Middle frontal gyrus (tissue), 1 donor: ENCODE data around the gene PDF.
A peak's percentile ranks its signal among the peaks of the same experiment; 100 is the strongest.

Source experiments
- DNase-seq: peaks from one replicate; pipeline ENCODE4 v3.0.0-alpha.2; 2015; ENCODE audit warnings: low spot score; ENCODE audit errors: extremely low spot score

Gene PDF

DNA sequence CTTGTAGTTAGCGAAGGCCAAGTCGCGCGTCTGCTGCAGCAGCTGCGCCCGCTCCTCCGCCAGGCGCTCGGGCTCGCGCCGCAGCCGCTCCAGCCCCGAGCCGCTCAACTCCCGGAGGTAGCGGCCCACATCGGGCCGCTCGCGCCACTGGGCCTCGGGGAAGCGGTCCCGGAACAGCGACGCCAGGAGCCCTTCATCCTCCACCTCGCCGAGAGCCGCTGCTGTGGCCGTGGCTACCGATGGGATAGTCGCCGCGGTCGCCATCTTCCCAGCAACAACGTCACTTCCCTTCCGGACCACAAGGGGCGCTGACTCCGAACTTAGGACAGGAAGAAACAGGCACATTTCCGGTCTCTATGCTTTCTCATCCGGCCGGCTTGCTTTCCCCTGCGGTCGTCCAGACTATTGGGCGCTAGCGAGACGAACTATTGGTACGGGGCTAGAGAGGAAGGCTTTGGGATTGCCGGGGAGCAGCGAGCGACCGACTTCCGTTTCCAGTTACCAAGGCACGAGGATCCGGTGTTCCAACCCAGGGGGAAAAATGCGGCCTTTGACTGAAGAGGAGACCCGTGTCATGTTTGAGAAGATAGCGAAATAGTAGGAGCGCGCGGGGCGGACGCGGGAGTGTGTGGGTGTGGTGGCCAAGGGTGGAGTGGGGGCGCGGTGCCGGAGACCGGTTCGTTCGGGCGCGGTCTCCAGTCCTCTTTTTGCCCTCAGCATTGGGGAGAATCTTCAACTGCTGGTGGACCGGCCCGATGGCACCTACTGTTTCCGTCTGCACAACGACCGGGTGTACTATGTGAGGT is 9.1 kb upstream of the PDF start, which contains the start of the genes COG8 and NIP7:
TSS of gene COG8 (minus strand) at position 276 of the 806 bp plus-strand sequence. CDS start at position 264, 12 bp downstream.
TSS of gene NIP7 (plus strand) at position 484 of the 806 bp plus-strand sequence. CDS start at position 542, 58 bp downstream.
- DNase-seq, result peak; percentile 97

DNA sequence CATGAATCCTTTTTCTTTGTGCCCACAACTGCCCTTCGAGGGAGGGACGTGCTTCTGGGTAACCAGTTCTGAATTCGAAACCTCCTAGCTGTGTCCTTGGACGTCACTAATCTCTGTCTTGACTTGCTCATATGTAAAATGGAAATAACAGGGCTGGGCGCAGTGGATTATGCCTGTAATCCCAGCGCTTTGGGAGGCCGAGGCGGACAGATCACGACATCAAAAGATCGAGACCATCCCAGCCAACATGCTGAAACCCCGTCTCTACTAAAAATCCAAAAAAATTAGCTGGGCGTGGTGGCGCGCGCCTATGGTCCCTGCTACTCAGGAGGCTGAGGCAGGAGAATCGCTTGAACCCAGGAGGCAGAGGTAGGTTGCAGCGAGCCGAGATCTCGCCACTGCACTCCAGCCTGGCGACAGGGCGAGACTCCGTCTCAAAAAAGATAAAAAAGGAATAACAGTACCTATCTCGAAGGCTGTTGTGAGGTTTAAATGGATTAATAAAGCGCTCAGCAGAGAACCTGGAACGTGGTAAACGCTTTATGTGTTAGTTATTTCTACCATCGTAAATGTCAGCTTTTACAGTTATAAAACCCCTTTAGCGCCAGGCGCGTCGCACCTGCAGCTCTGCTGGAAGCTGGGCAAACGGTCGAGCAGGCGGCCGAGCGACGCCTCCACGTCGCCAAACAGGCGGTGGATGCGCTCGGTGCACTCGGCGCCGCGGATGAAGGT is 8.3 kb upstream of the PDF start:
- DNase-seq, result no peak

DNA sequence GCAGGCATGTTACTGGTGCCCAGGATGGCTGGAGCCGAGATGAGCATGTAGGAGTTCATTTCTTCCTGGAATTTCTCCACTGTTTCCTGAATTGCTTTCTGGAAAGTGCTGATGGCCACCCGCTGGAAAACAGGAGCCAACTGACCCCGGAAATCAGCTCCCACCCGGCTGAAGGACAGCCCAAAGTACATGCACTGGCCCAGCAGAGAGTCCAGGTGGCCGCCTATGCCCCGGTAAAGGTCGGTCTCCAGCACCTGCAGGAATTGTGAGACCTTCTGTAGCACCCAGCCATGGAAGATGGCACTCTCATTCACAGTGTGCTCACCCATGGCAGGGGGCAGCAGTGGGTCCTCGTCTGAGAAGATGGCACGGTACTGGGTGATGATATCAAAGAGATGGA is 4.3 kb upstream of the PDF start:
- no peak for DNase-seq

GRCh38 chr16:69329369-69330285 is 761 bp downstream of the PDF start:
- no peak for DNase-seq

- no peak for DNase-seq
Measured at GRCh38 chr16:69328854-69329316, 1.5 kb downstream of the PDF start.

DNA sequence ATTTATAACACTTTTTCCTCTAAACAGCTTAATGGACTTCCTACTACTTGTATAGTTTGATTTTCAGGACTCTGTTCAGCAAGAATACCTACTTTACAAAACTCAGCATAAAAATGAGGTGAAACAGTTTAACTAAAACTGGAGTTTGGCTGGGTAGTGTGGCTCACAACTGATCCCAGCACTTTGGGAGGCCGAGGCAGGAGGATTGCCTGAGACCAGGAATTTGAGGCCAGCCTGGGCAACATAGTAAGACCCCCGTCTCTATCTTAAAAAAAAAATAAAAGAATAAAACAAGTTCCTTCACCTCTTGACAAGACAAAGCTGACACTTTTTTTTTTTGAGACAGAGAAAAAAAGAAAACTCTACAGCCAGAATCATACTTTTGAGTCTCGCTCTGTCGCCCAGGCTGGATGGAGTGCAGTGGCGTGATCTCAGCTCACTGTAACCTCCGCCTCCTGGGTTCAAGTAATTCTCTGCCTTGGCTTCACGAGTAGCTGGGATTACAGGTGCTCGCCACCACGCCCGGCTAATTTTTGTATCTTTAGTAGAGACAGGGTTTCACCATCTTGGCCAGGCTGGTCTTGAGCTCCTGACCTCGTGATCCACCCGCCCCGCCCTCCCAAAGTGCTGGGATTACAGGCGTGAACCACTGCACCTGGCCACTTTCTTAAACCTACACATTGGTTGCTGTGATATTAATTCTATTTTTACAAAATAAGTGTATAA is 2.6 kb downstream of the PDF start:
- no peak for DNase-seq

DNA sequence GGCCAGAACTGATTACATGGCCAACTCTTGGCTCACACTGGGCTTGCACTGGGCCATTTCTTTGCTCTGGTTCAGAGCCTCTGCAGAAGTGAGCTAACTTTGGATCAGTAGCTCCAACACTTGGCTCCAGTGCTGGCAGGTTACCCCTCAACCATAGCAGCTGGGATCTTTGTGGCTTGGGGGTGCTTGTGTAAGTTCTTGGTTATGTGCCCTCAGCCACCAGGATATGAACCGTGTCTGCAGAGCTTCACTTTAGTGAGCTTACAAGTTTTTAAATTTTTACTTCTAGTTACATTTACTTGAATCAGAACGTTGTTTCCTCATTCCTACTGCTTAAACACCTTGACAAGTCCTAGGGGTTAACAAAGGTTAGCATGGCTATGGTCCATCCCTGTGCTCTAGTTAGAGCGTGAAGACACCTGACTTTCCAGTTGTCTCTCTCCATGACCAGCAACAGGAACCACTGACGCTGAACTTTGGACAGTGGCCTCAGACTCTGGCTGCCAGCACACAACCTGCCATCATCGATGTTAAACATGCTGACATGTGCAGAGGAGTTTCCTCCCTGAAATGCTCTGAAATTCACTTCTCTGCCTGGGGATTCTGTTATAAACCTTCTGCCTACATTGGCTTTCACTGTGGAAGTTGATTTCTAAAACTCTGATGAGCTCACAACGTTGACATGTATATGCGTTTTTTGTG is 4.1 kb downstream of the PDF start:
- no peak for DNase-seq

DNA sequence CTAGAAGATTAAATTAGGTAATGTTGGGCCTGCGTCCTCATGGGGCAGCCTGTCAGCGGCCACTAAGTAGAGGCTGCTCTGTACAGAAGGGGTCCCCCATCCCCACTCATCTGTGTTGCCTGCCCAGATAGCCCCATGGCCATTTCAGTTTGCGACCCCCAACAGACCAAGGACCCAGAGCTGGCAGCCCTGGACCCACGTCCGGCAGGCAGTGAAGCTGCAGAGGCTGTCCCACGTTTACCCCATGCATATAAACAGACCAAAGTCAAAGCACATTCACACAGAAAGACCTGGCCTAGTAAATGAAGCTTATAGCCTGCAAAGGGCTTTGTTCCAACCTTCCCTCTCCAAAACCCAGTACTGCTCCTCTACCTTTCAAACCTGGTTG is 4.6 kb downstream of the PDF start:
- no peak for DNase-seq

DNA sequence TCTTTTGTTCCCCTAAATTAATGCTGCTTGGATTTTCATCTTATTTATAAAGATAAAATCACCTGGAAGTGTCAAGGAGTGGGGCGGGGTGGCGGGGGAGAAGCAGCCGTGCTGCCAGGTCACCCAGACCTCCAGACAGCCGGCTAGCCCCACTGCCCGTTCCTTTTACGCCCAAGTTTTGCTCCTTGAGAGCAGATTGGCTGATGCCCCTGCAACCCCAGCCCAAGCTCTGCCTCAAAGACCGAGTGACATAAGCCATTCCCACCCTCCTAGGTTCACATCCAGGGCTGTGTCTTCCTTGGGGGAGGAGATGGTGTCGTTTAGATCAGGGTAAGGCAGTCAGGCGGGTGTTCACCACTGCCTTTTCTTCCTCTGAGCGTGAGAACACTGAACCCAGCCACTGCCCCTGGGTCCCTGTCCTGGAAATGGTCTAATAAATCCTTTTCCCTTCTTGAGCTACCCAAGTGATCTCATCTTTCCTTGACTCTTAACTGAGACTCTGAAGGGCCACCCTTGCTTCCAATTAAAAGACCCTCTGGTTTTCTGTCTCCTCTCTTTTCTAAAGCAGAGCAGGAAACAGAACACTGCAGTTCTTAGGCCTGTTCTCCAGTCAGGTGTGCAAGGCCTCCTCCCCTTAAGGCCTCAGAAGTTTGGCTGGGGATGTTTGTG is 5.7 kb downstream of the PDF start:
- no peak for DNase-seq

DNA sequence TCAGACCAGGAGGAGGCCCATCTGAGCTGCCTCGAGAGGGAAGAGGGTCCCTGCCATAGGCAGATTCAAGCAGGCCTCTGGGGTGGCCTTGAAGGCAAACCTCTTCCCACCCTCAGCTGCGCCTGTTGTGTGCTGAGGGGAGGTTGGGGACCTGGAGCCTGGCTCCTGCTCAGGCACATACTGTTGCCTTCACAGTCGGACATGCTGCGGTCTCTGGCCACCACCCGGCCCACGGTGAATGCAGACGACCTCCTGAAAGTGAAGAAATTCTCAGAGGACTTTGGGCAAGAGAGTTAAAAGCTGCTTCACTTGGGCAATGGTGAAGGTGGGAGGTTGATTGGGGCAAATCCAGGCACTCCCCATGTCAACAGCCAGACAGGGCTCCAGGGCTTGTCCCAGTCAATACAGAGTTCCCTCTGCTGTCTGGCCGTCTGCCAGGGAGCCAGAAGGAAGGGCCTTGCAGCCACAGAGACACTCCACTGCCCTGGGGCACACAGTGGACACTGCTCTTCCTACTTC is 6.3 kb downstream of the PDF start:
- DNase-seq, result no peak

DNA sequence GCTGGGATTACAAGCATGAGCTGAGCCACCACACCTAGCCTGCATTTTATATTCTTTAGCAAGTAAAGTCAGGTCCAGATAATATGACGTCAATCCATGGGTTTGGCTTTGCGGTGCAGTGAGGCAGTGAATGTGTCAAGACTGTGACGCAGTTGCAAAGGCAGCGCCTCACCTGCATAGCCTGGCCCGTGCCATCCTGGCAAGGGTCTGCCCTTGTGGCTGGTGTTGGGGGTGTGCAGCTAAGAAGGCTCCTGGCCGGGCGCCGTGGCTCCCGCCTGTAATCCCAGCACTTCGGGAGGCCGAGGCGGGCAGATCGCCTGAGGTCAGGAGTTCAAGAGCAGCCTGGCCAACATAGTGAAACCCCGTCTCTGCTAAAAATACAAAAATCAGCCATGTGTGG is 7.0 kb downstream of the PDF start:
- no peak for DNase-seq

DNA sequence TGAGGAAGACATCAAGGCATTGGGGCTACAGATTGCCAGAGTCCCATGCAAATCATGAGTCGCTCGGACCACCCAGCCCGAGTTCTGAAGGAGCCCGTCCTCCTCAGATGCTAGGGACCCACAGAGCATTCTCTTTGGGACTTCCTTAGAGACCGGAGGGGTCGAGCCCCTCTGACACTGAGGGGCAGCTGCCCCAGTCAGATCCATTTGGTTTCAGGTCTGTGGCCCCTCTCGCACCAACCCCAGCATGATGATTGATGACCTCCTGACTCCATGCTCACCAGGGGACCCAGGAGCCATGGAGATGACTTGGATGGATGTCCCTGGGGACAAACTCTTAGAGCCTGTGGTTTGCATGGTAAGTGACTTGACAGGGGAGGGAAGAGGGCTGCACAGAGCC is 8.0 kb downstream of the PDF start:
- DNase-seq, result no peak

GRCh38 chr16:69321080-69321479 is 9.3 kb downstream of the PDF start:
- DNase-seq, result no peak

GRCh38 chr16:69320740-69321073 is 9.7 kb downstream of the PDF start:
- DNase-seq, result no peak

- no peak for DNase-seq
Measured at GRCh38 chr16:69319826-69320739, 10.3 kb downstream of the PDF start.

GRCh38 chr16:69319381-69319780 is 11.0 kb downstream of the PDF start:
- no peak for DNase-seq

DNA sequence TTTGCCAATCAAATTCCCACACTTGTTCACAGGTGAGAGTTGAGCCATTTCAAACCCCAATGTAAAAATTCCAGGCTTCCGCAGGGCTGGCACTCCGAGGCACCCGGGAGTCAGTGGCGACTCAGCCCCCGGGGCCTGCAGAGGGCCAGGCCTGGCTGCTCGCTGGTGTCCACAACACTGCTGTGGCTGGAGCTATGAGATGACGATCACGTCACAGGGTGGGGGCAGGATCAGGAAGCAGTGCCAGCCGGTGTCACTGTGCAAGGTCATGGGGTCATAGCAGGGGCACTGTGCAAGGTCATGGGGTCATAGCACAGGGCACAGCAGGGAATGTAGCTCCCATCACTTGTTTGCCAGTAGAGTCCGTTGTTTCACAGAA is 11.5 kb downstream of the PDF start:
- DNase-seq, result no peak

DNA sequence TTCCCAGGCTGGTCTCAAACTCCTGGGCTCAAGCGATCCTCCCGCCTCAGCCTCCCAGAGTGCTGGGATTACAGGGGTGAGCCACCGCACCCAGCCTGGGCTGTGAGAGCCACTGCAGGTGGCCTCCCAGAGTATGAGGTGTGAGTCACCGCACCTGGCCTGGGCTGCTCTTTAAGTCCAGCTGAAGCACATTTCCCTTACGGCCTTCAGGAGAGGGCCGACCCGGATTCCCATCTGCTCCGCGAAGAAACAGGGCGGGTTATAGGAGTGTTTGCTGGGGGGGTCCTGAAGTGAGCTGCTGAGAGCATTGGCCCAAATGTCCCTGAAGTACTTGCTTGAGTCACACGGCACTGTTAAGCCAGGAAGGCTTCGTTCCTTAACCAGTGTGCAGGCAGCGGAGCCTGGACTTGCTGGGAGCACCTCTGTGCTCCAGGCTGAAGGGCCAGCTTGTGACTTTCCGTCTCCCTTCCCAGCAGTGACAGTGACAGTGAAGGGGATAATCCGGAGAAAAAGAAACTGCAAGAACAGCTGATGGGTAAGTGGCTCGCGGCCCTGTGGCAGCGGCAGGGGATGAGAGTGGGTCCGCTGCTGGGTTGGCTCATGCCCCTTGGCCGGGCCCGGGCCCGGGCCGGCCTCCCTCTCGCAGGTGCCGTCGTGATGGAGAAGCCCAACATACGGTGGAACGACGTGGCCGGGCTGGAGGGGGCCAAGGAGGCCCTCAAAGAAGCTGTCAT is 12.0 kb downstream of the PDF start:
- DNase-seq, result no peak
